8988T (cell line): ENCODE results near the gene WASF3.

ENCODE experiments used
- DNase-seq: peaks from one replicate; pipeline ENCODE4 v3.0.0; 2011

Gene WASF3, protein sequence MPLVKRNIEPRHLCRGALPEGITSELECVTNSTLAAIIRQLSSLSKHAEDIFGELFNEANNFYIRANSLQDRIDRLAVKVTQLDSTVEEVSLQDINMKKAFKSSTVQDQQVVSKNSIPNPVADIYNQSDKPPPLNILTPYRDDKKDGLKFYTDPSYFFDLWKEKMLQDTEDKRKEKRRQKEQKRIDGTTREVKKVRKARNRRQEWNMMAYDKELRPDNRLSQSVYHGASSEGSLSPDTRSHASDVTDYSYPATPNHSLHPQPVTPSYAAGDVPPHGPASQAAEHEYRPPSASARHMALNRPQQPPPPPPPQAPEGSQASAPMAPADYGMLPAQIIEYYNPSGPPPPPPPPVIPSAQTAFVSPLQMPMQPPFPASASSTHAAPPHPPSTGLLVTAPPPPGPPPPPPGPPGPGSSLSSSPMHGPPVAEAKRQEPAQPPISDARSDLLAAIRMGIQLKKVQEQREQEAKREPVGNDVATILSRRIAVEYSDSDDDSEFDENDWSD

DNA sequence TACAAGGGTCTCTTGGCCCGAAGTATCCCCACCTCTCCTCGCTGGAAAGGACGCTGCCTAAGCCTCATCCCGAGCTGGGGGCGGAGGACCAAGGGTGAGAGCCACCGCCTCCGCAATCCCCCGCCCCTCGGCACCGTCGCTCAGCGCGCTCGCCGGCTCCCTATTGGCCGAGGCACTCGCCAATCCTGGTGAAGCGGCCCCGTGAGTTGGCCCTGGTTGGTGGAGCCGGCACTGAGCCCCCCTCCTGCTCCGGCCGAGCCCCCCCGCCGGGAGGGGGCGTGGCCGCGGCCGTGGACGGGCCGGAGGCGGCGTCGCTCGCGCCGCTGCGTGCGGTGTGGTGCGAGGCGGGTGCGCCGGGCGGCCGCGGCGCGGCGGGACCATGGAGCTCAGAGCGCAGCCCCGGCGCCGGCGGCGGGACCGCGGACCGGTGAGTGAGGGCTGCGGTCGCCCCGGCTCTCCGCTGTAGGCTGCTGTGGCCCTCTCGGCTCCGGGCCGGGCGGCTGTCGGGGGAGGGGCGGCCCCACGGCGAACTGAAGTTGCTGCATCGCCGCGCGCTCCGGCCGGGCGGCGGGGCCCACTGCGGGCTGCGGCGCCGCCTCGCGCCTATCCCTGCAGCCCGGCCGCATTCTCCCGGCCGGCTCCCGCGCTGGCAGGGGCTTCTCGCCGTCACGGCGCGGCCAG, at the start of gene WASF3:
Gene WASF3 (plus strand): TSS at position 291 of the 681 bp plus-strand sequence. CDS start 84,588 bp downstream, outside the sequence.
- peak; percentile 91 for DNase-seq

DNA sequence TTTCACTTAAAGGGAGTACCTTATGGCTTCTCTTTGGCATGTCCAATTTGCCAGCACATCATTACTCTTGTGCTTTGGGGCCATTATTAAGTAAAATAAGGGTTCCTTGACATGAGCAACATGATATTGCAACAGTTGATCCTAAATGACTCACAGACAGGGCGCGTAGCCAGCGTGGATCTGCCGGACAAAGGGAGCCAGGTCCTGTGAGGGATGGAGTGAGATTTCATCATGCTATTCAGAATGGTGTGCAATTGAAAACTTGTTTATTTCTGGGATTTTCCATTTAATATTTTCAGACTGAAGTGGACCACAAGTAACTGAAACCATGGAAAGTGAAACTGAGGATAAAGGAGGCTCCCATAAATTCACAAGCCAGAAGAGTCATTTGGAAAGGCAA, 48.6 kb upstream of the WASF3 start:
- no peak for DNase-seq

DNA sequence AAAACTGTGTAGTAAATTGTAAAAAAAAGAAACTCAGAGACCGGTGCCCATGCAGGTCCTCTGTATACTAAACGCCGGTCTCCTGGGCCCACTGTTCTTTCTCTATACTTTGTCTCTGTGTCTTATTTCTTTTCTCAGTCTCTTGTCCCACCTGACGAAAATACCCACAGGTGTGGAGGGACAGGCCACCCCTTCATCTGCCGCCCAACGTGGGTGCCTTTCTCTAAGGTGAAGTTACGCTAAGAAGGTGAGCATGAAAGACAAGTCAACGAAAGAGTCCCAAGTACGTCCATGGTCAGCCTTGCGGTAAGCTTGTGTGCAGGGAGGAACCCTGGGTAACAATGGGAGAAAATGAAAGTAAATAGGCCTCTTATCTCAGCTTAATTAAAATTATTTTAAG, 48.0 kb upstream of the WASF3 start:
- no peak for DNase-seq

DNA sequence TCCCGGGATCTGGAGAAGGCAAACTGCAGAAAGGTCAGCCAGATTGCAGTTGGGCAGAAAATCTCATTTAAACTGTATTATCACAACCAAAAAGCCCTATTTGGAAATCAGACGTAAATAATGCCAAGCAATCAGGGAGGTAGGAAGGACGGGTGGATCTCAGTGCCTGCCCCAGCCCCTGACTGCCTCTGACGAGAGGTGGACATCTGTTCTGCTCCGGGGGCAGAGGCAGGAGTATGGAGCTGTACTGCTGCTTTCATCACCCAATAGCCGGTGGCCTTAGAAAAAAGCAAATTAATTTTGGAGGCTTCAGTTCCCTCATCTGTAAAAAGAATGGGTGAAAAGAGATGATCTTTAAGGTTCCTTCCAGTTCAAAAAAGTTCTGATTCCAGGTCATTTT, 43.6 kb upstream of the WASF3 start:
- no peak for DNase-seq

DNA sequence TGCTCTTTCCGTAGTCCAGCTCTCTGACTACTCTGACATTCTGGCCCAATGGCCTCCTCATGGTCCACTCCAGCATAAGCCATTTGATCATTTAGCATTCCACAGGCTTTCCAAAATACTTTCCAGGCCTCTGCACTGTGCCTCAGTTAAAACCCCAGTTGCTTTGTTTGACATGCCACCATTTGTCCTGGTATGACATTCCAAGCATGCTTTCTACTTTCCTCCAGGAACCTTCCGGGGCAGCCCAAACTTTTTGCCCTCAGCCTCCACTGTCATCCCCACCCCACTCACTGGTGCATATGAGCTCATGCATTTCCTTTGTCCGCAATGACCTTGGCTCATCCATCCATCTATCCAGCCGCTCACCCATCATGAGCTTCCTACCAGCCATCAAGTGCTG, 41.8 kb upstream of the WASF3 start:
- no peak for DNase-seq

DNA sequence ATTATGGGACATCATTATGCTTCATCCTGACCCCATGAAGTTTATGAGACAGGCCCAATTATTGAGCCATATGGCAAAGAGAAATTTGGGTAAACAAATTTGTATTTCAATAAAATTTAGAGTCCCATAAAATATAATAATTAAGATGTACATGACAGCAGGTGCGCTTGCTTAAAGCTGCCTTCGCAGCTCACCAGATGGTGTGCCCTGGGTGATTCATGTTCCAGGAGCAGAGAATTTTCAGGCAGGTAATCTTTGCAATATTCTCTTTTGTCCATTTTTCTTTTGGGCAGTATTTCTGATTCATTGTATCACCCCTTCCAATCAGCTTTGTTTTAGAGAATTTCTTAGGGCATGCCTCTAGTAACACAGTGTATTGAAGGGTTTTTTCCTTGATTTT, 39.5 kb upstream of the WASF3 start:
- DNase-seq = no peak

DNA sequence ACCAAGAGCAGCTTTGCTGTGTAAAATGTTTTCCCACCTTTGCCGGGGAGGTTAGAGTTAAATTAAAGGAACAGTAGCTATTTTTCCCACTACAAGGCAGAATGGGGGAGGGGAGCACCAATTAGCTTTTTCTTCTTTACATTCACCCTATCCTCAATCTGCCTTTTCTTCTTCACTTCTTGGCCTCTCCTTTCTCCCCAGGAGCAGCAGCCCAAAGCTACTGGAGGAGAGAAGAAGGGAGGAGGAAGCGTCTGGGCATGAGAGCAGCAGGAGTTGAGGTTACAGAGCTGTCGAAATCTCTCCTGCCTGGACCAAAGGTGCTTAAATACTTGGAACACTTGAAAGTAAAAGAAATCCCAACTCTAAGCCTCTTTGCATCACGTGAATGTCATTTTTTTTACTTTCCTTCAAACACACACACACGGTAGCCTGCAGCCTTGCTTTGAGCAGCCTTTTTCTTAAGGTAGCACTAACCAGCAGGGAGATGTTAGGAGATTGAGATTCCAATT, 39.0 kb upstream of the WASF3 start:
- DNase-seq = no peak

DNA sequence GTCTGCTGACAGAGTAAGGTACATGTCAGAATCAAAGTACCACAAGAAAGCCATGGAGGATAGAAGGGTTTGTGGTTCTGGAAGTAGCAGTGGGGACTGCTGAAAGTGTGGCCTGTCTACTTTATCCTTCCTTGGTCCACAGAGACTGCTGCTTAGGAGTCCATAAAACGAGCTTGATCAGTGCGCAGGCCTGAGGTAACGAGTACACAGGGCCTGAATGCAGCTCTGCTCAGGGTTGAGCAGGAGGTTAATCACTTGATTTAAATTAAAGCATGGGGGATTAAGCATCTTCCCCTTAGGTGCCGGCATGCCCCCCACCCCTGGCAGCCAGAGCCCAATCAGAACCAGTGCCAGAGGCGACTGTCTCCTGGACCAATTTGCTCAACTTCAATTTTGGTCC, 34.9 kb upstream of the WASF3 start:
- no peak for DNase-seq

DNA sequence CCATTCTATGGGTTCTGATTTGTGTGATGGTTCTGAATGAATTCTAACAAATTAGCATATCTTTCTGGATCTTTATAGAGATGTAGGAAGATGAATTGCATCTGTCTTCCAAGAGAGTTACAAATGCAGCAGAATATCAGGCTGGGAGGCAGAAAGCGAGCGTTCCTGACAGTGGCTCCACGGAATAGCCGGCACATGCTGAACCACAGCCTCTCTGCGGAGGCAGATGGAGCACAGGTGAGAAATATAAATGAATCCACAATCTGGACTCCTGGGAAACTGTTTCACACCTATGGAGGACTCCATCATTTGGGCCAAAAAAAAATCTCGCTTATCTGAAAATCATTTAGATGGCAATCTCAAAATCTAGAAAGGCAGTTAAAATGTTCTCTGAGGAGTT, 34.5 kb upstream of the WASF3 start:
- DNase-seq = no peak

DNA sequence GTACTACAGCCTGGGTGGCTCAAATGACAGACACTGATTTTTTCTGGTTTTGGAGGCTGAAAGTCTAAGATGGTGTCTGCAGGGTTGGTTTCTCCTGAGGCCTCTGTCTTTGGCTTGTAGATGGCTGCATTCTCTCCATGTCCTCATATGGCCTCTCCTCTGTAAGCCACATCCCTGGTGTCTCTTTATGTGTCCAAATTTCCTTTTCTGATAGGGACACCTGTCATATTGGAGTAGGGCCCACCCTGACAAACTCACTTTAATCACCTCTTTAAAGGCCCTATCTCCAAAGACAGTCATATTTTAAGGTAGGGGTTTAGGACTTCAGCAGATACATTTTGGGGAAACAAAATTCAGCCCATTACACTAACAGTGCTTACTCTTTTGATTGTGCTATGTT, 32.0 kb upstream of the WASF3 start:
- no peak for DNase-seq

DNA sequence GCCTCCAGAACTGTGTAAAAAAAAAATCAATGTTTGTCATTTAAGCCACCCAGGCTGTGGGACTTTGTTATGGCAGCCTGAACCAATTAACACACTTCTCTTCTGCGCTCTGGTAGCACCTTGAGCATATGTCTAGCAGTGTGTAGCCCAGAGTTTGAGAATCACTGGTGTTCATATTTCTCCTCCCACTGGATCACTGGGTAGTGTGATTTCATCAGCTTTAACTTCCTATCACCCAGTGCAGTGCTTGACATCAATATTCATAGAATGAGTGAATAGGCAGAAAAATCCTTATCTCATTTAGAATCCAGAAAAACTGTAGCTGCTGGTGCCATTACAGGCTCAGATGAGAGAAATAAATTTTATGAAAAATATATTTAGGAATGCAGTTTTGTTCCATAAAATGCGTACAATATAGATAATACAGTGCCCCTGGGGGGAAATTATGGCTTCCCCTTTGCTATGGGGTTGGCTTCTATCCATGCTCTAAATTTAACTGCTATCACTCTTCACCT, 30.7 kb upstream of the WASF3 start:
- no peak for DNase-seq

DNA sequence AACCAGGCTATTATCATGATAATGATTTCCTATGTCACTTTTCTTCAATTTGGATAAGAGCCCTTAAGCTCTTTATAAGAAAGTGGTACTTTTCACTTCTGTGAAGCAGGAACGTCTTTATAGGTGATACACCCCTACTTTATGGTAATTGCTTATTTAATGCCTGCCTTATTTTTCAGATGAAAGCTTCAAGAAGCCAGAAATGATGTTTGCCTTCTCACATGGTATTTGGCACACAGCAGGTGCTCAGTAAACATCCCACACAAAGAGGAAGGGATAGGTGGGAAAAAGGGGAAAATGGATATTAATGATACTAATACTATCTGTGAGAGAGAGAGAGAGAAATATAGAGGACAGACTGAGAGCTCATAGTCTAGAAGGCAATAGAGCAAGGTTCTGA, 29.0 kb upstream of the WASF3 start:
- no peak for DNase-seq

DNA sequence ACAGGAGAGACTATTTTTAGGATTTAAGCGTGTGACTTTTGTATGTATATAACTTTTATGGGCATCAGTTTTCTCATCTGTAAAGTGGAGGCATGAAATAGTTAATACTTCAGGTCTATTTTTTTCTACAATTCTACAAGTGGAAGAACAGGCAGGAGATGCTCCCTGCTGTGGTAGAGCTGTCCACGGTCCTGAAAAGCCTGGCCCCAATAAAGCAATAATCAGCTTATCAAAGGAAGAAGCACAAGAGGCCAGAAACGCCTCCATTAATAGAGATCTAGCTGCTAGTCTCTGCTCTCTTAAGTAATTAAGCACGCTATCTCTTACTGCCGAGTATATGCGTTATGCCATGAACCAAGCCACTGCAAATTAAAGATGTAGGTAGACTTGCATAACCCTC, 28.0 kb upstream of the WASF3 start:
- DNase-seq = no peak

DNA sequence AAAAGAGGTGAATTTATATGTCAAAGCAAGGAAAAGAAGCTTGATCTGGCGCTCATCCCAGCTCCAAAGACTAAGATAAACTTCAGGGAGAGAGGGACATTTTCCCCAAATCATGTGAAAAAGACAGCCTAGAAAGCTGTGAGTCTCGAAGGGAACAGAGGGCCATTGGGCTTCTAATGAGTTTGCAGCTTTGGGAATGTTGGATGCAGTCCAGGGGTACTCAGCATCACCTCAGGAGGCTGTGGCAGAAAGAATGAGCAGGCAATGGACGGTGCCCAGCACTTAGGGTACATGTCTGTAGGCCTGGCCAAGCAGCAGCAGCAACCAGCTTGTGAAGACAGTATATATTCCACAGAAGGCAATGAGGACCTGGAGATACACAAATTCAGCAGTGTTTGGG, 25.7 kb upstream of the WASF3 start:
- DNase-seq = no peak

DNA sequence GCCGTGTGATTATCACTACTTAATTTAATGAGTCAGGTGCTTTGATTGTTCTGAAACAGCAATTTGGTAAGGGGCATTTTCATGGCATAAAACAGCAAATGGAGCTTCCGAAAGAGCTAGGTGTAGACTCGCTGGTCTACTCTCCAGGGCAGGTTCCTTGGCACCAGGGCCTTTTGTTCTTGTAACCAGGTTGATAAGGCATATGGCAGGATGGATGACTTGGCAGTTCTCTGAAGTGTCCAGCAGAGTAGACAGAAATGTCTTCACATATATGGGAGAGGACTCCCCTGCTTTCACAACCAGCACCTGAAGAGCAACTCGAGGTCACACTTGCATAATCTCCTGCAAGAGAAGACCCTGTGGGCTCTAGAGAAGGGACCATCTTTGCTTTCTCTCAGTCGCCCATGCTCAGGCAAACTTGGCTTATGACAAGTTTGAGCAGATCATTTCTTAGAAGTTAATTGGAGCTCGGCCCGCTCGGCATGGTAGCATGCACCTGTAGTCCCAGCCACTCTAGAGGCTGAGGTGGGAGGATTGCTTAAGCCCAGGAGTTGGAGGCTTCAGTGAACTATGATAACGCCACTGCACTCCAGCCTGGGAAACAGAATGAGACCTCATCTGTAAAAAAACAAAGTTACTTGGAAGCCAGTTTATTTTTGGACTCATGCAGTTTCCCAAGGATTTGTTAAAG, 23.3 kb upstream of the WASF3 start:
- no peak for DNase-seq

DNA sequence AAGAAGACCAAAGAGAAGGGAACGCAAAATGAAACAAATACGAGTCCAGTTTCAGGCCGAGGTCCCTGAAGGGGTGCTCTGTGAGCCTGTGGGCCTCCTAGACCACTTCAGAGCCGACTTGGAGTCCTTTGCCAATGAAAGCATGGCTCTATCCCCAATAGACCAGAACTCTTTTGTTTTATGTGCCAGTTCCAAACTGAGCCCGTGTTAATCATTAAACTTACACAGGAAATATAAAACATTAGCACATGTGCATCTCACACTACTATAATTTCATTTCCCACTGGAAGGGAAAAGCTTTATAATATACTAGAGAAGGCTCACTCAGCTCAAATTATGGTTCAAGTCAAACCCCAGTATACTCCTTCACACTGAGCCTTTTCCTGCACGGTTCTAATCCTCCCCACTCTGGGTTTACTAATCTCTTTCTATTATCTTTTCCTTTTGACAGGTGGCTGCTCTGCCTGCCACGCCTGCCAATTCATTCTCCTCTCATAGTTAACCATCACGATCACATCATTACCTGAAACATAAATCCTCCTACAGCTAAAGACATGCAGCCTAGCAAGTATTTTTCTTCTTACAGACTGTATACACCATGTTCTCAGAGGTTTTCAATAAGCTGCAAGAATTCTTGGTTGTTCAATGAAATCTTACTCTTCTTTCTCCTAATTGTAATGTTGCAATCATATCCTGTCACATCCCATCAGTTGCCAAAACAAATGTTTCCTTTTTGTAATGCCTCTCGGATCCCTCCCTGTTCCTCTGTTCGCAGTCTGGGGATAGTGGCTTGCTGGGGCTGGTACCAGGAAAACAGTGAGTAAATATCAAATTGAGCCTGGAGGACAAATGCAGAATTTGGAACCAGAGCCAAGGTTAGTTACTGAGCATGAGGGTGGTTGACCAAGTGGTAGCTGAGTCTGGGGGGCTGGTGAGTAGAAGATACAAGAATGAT, 18.8 kb upstream of the WASF3 start:
- DNase-seq = no peak

DNA sequence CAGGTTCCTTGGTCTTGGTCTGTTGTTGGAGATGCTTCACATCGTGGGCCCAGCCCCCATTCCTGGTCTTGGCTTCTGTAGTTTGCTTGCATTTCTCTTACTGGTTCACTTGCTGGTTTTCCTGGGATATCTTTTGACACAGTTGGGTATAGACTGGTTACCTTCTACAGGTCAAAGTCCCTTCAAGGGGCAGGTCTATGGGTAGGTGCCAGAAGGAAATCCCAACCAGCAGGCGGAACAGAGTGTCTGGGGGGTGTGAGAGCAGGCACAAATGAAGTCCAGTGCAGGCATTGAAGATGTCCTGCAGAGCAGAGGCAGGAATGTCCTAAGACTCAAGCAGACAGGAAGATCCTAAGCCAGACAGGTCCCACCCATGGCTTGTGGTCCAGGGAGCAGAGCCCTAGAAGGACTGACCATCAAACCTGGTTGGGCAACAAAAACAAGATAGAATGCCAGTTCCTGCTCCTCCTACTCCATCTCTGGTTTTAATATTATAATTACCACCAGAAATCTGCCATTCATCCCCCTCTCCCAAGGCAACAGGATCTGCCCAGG, 17.7 kb upstream of the WASF3 start:
- DNase-seq = no peak

DNA sequence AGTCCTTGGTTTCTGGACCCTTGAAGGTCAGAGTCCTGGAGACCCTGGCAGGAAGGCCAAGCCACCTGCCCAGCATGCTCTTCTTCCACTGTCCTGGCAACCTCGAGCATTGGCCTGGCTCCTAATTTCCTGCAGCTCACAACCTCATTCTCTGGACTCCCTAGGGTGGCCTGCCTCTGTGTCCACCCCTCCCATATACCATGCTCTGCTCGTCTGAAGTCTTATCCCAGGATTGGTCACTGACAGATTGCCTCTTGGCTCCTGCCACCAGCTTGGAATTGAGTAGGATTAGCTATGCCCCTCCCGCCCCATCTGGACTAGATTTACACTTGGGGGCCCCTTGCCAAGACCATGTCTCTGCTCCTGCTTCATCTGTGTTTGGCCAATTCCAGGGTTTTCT, 17.1 kb upstream of the WASF3 start:
- no peak for DNase-seq

DNA sequence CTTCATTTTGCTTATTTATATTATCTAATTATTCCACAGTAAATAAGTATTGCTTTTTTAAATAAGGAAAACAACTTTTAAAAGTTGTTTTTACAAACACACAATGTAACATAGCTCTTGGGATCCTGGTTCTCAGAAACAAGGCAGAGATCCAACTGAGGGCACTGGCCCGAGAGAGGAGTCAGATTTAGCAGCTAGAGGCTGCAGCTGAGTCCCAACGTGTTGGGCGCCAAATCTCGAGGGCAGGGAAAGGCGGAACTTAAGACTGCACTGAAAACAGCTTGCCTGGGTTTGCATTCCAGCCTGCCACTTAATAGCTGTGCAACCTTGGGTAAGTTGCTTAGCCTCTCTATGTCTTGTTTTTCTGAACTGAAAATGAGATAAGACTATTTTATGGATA, 16.4 kb upstream of the WASF3 start:
- DNase-seq = no peak

DNA sequence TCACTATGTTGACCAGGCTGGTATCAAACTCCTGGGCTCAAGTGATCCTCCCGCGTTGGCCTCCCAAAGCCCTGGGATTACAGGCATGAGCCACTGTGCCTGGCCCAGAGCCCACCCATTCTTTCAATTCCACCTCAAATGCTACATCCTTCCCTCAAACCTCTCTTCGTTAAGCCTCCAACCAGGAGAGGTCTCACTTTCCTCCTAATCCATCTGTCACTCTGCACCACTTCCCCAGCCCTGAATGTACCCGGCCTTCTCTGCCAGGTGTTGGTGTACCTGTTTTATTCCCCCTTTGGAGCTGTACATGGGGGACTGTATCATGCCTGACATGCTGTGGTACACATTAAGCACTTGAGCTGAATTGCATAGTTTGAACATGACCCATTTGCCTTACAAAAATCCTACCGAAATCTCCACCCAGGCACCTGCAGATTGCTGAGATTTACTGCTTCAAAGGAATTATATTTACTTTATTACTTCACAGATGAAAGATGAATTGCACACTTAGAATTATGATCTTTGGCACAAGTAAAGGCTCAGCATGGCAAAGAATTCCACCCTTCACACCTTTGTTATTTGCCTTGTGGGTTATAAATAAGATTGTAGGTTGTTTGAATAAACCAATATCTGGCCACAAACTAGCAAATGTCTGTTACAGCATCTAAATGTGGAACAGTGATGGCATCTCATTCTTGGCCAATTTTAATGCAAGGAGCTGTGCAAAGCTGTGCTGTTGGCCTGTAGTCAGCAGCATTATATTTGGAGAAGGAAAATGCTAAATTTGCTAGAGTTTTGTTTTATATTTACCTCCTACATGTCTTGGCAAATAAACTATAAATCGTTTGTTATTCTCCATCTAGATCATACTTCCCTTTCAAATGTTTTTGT, 15.6 kb upstream of the WASF3 start:
- DNase-seq = no peak

DNA sequence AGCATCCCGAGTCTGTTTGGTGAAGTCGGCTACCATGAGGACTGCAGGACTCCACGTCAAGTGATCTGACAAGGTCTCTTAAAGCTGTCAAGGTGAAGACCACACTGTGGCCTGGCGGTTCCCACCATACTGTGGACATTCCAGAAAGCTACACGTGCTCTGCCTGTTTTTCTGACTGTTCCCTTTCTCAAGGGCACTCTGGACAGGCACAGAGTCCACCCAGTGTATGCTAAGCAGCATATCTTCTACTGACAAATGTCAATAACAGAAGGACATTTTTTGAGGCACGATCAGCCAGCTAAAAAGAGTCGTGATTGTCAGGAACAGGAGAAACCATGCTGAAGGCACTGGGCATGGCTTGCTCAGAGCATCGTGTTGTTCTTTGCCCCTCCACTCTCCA, 12.8 kb upstream of the WASF3 start:
- no peak for DNase-seq
